CD4-positive, CD25-positive, alpha-beta regulatory T cell (primary cell): ENCODE results near the gene PRKX. TPM values are rescaled to one million over a fixed set of nuclear protein-coding genes. Genes with fewer than 3 reads are reported as not detected.
"Not testable (repeated sequence)": the region's sequence is repeated elsewhere in the genome, so short reads cannot be mapped to it uniquely, and the experiment has no call there.

Experiments
- ATAC-seq, 2 donors: fragments of 150-1000 bp; cut with Tn5 transposase; one replicate each; pipeline ENCODE4 v1.10.0; 2021; ENCODE audit warnings: low read depth in 2 of 2, moderate number of reproducible peaks in 2 of 2, moderate library complexity in 1 of 2
- DNase-seq, 3 donors: peaks; one replicate each; pipeline versions ENCODE4 v3.0.0 to v3.0.0-alpha.2; 2012 to 2022; ENCODE audit warnings: mixed read lengths in 1 of 3
- H3K27ac ChIP-seq: one replicate; pipeline ENCODE4 v1.7.0; 2013; ENCODE audit warnings: mild to moderate bottlenecking, low read length; ENCODE audit not compliant: insufficient read depth, poor library complexity, severe bottlenecking
- H3K27me3 ChIP-seq: one replicate; pipeline ENCODE4 v1.7.0; 2013; ENCODE audit warnings: low read length; ENCODE audit not compliant: control insufficient read depth, insufficient read depth
- H3K36me3 ChIP-seq: one replicate; pipeline ENCODE4 v1.7.0; 2013; ENCODE audit warnings: mild to moderate bottlenecking, low read length, moderate library complexity; ENCODE audit not compliant: control insufficient read depth, insufficient read depth
- H3K4me1 ChIP-seq: 2 replicates; pipeline ENCODE4 v1.7.0; 2013; ENCODE audit warnings: mild to moderate bottlenecking, low read length; ENCODE audit not compliant: insufficient read depth, control insufficient read depth, poor library complexity, severe bottlenecking
- H3K4me3 ChIP-seq: one replicate; pipeline ENCODE4 v1.7.0; 2013; ENCODE audit warnings: low read depth, mild to moderate bottlenecking, low read length, moderate library complexity
- H3K9me3 ChIP-seq, 2 experiments: 1 replicate in 1 of 2; 2 replicates in 1 of 2; pipeline ENCODE4 v1.7.0; 2013; ENCODE audit warnings: low read length in 2 of 2, mild to moderate bottlenecking in 1 of 2, moderate library complexity in 1 of 2; ENCODE audit not compliant: control insufficient read depth in 2 of 2
- H3K27ac Mint-ChIP-seq, 3 donors: one replicate each; pipeline ENCODE4 v1.8.0; 2020 to 2022; ENCODE audit warnings: mild to moderate bottlenecking in 3 of 3, mixed read lengths in 3 of 3, moderate library complexity in 2 of 3
- H3K27me3 Mint-ChIP-seq: one replicate; pipeline ENCODE4 v1.8.0; 2022; ENCODE audit warnings: mild to moderate bottlenecking, mixed read lengths
- H3K36me3 Mint-ChIP-seq: one replicate; pipeline ENCODE4 v1.8.0; 2020; ENCODE audit warnings: mixed read lengths
- H3K4me1 Mint-ChIP-seq, 4 donors: one replicate each; pipeline ENCODE4 v1.8.0; 2020 to 2022; ENCODE audit warnings: mixed read lengths in 4 of 4, mild to moderate bottlenecking in 1 of 4
- H3K4me3 Mint-ChIP-seq, 4 donors: one replicate each; pipeline ENCODE4 v1.8.0; 2020 to 2022; ENCODE audit warnings: mild to moderate bottlenecking in 4 of 4, mixed read lengths in 4 of 4, moderate library complexity in 3 of 4
- H3K9me3 Mint-ChIP-seq, 7 donors: one replicate each; pipeline ENCODE4 v1.8.0; 2020 to 2022; ENCODE audit warnings: mixed read lengths in 7 of 7, mild to moderate bottlenecking in 3 of 7, moderate library complexity in 2 of 7
- polyA plus RNA-seq, 4 donors: library from polyadenylated mRNA; unstranded; fragments of 300-500 nt; fragmentation: Illumina TruSeq; gene quantifications; one replicate each; pipeline ENCODE4 v1.2.3, GENCODE V29; 2021
- total RNA-seq: library from RNA; stranded (reverse); gene quantifications from one replicate; pipeline ENCODE4 v1.2.3, GENCODE V29; 2022

Gene PRKX
- total and polyA plus RNA-seq, 5 donors from 2014 or later: 47.5 to 103 (median 57.5) TPM

- H3K36me3 Mint-ChIP-seq: no peaks in the 10 kb centered on the region
- ATAC-seq: no peak
- H3K4me1 ChIP-seq: peaks cover 14% of the 10 kb centered on the region
- H3K4me3 Mint-ChIP-seq: peak overlapping the region in 3 of 4 donors; percentile 33 to 77 (median 68)
- no peak overlapping the region for H3K27ac Mint-ChIP-seq
- H3K36me3 ChIP-seq: no peaks in the 10 kb centered on the region
- H3K4me3 ChIP-seq: no peak overlapping the region
- no peaks in the 10 kb centered on the region for H3K9me3 ChIP-seq
- DNase-seq: no peak
- H3K9me3 Mint-ChIP-seq: peaks cover 0 to 2% (median 0%) of the 10 kb centered on the region in 7 donors
- no peaks in the 10 kb centered on the region for H3K27me3 Mint-ChIP-seq
- no peak overlapping the region for H3K27ac ChIP-seq
- peaks cover 0 to 21% (median 0%) of the 10 kb centered on the region in 4 donors for H3K4me1 Mint-ChIP-seq
- no peaks in the 10 kb centered on the region for H3K27me3 ChIP-seq
These were observed 2.5 kb upstream of the PRKX start for GRCh38 chrX:3715921-3716320.

GRCh38 chrX:3714706-3715479 is 1.4 kb upstream of the PRKX start:
- not testable (repeated sequence) for ATAC-seq, DNase-seq, H3K27me3 Mint-ChIP-seq, H3K27ac ChIP-seq, H3K27ac Mint-ChIP-seq, H3K4me3 ChIP-seq, H3K36me3 ChIP-seq, H3K9me3 Mint-ChIP-seq, H3K9me3 ChIP-seq, H3K27me3 ChIP-seq, H3K36me3 Mint-ChIP-seq
- peaks cover 19% of the 10 kb centered on the region for H3K4me1 ChIP-seq
- H3K4me1 Mint-ChIP-seq: peaks cover 0 to 31% (median 0%) of the 10 kb centered on the region in 4 donors
- peak overlapping the region; percentile 70 to 92 (median 86) for H3K4me3 Mint-ChIP-seq

DNA sequence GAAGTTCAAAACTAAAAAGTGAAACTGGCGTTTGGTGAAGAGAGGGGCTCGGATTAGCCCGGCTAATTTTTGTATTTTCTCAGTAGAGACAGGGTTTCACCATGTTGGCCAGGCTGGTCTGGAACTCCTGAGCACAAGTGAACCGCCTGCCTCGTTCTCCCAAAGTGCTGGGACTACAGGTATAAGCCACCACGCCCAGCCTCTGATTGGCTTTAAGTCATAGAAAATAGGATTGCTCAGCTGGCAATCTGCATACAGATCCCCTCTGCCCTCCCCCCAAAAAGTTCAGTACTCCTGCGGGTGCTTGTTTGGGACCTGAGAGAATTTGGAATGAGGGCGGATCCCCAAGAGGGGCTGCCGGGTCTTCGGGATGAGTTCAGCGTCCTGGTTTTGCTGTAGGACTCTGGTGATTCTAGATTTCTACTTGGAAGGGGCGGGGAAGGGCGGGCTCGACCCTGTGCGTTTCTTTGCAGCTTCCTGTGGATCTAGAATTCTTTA is 537 bp upstream of the PRKX start:
- ATAC-seq: no peak
- Mint-ChIP-seq H3K9me3 (no peaks in the 10 kb centered on the region), H3K27ac (peak overlapping the region; percentile 32 to 82 (median 76)), H3K36me3 (no peaks in the 10 kb centered on the region), H3K4me3 (peak overlapping the region; percentile 89 to 93 (median 92)), H3K27me3 (no peaks in the 10 kb centered on the region), H3K4me1 (peaks cover 0 to 39% (median 0%) of the 10 kb centered on the region in 4 donors)
- Histone ChIP-seq H3K4me1 (peaks cover 19% of the 10 kb centered on the region), H3K9me3 (no peaks in the 10 kb centered on the region), H3K27me3 (no peaks in the 10 kb centered on the region), H3K36me3 (no peaks in the 10 kb centered on the region), H3K27ac (no peak overlapping the region), H3K4me3 (peak overlapping the region; percentile 74)
- DNase-seq: no peak

DNA sequence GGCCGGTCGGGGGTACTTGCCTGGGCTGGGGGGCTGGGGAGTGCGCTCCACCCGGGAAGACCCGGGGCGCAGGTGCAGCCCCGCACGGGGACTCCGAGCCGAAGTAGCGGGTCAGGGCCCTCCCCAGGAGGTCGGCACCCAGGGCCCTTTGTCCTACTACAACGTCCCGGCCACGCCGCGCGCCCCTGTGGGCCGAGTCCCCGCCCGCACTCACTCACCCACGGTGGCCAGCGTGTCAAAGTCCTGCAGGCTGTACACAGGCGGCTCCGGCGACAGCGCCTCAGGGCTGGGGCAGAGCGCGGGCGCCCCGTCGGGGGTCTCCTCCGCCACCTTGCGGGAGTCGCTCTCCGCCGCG is 602 bp downstream of the PRKX start:
- Mint-ChIP-seq H3K36me3 (no peaks in the 10 kb centered on the region), H3K9me3 (no peaks in the 10 kb centered on the region), H3K27ac (no peak overlapping the region), H3K4me3 (peak overlapping the region in 3 of 4 donors; percentile 96 to 97 (median 96)), H3K4me1 (peaks cover 0 to 51% (median 0%) of the 10 kb centered on the region in 4 donors), H3K27me3 (no peaks in the 10 kb centered on the region)
- Histone ChIP-seq H3K27me3 (no peaks in the 10 kb centered on the region), H3K4me3 (peak overlapping the region; percentile 82), H3K9me3 (no peaks in the 10 kb centered on the region), H3K4me1 (peaks cover 19% of the 10 kb centered on the region), H3K27ac (no peak overlapping the region), H3K36me3 (no peaks in the 10 kb centered on the region)
- ATAC-seq: no peak
- DNase-seq: no peak

DNA sequence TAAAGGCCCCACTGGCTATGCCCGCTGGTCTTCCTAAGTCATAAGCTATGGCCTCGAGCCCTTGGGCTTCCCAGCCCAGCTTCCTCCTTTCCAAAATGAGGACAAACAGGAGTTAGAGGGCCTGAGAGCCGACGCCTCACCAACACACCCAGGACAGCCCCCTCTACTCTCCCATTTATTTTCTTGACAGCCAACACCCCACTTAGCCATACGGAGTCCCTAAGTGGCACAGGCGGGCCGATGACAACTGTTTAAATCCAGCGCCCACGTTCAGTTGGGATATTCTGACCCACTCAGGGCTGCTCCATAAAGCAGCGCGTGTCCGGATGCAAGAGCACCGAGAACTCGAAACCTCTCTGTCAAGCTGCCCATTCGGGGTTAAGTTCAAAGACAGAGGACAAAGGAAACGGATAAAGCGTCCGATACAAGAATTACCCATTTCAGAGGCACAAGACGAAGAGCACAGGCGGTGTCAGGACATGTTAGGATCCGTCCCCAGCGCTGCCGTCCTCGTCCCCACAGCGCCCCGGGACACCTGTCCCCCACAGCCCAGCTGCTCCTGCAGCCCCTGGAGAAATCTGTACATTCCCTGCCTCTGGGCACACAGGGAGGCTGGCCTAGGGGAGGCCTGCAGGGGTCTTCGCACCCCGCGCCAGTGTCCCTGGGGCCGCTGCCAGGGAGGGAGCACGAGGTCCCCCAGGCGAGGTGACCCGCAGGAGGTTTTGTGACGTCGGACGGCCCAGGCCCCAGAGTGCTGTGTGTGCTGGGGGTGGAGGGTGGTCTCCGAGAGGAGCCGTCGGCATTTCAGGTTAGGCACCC is 1.2 kb downstream of the PRKX start:
- DNase-seq (peak in 1 of 3 donors; percentile 29), ATAC-seq (no peak)
- no peaks in the 10 kb centered on the region for H3K27me3 ChIP-seq
- Mint-ChIP-seq H3K4me1 (peaks cover 0 to 56% (median under 1%) of the 10 kb centered on the region in 4 donors), H3K9me3 (no peaks in the 10 kb centered on the region), H3K36me3 (no peaks in the 10 kb centered on the region), H3K27ac (peak overlapping the region; percentile 77 to 96 (median 92)), H3K4me3 (peak overlapping the region; percentile 96 to 99 (median 96)), H3K27me3 (no peaks in the 10 kb centered on the region)
- H3K9me3 ChIP-seq: no peaks in the 10 kb centered on the region
- H3K27ac ChIP-seq: peak overlapping the region; percentile 43
- H3K4me1 ChIP-seq: peaks cover 19% of the 10 kb centered on the region
- H3K4me3 ChIP-seq: peak overlapping the region; percentile 82
- H3K36me3 ChIP-seq: no peaks in the 10 kb centered on the region

GRCh38 chrX:3711331-3711917 is 2.0 kb downstream of the PRKX start:
- ATAC-seq: no peak
- Mint-ChIP-seq H3K4me1 (peaks cover 0 to 64% (median 5%) of the 10 kb centered on the region in 4 donors), H3K27me3 (no peaks in the 10 kb centered on the region), H3K9me3 (no peaks in the 10 kb centered on the region), H3K4me3 (peak overlapping the region; percentile 96 to 99 (median 96)), H3K36me3 (no peaks in the 10 kb centered on the region), H3K27ac (peak overlapping the region; percentile 92 to 96 (median 93))
- Histone ChIP-seq H3K27ac (peak overlapping the region; percentile 43), H3K4me3 (peak overlapping the region; percentile 82), H3K9me3 (no peaks in the 10 kb centered on the region), H3K27me3 (no peaks in the 10 kb centered on the region), H3K36me3 (no peaks in the 10 kb centered on the region), H3K4me1 (peaks cover 23% of the 10 kb centered on the region)
- peak in 1 of 3 donors; percentile 24 for DNase-seq

GRCh38 chrX:3707673-3708274 is 5.7 kb downstream of the PRKX start:
- H3K27me3 Mint-ChIP-seq, H3K9me3 ChIP-seq, H3K9me3 Mint-ChIP-seq, H3K27ac ChIP-seq, H3K4me3 ChIP-seq, H3K27me3 ChIP-seq, H3K36me3 ChIP-seq, DNase-seq: not testable (repeated sequence)
- Mint-ChIP-seq H3K36me3 (peaks cover 16% of the 10 kb centered on the region), H3K4me3 (peak overlapping the region; percentile 15 to 77 (median 28)), H3K4me1 (peaks cover 5 to 94% (median 12%) of the 10 kb centered on the region in 4 donors), H3K27ac (peak overlapping the region in 1 of 3 donors; percentile 37)
- peak; percentile 31 to 33 for ATAC-seq
- peaks cover 40% of the 10 kb centered on the region for H3K4me1 ChIP-seq
